Activated CD4-positive, alpha-beta T cell treated with anti-CD3 and anti-CD28 coated beads, Interleukin-2, amount 50 U/mL, for 48 hours (primary cell): ENCODE data around the gene OR5K3.
"Not testable (repeated sequence)": the region's sequence is repeated elsewhere in the genome, so short reads cannot be mapped to it uniquely, and the experiment has no call there.

Experiments used
- DNase-seq, 2 experiments: peaks; one replicate each; pipeline ENCODE4 v3.0.0-alpha.2; 2020

Gene OR5K3

DNA sequence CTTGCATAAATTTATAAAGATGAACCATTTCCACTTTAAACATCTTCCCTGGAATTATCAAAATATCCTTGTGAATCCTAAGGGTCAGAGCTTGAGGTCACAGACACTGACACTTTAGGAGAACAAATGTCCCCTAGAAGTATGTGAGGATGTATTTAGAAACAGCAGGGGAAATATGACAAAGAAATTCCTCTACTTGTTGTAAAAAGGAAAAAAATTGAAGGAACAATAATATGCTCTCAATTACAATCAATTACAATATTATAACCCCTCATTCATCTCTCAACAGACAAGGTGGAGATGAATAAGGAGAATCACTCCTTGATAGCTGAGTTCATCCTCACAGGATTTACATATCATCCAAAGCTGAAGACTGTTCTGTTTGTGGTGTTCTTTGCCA lies at the start of gene OR5K3:
Gene OR5K3 (plus strand): TSS at position 301 of the 400 bp plus-strand sequence. CDS start 0 bp downstream, at position 301.
- DNase-seq = no peak

- no peak for DNase-seq
Observed at GRCh38 chr3:98341758-98342157, 48.7 kb upstream of the OR5K3 start.

DNA sequence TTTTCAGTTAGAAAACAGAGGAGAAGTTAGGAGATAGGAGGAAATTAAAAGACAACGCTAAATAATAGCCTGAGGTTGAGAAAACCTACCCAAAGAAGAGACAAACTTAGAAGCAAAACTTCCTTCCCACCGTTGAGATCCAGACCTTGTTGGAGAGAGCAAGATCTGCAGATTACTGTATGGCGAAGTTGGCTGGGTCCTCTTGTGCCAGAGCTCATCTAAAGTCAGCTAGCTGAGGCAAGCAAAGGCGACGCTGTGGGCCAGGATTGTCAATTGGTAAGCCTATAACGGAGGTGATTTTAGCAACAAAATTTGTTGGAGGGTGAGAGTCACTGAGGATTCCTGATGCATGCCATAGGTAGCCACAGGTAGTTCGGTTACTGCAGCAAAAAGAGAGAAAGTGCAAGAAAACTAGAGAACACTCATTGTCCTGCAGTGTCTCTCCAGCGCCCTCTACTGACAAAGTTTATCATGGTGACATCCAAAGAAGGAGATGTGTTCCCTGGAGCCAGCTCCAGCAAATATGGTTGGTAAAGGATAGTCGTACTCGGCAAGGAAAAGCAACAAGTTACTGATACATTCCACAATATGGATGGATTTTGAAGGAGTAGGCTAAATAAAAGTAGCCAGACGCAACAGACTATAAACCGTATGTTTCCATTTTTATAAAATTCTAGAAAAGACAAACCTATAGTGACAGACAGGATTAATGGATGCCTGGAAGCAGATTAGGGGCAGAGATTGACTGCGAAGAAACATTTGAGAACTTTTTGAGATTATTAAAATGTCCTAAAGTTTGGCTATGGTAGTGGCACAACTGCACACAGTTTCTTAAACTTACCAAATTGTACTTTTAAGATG lies 46.6 kb upstream of the OR5K3 start:
- peak; percentile 20 to 37 for DNase-seq

GRCh38 chr3:98350082-98350481 lies 40.4 kb upstream of the OR5K3 start:
- DNase-seq = no peak

DNA sequence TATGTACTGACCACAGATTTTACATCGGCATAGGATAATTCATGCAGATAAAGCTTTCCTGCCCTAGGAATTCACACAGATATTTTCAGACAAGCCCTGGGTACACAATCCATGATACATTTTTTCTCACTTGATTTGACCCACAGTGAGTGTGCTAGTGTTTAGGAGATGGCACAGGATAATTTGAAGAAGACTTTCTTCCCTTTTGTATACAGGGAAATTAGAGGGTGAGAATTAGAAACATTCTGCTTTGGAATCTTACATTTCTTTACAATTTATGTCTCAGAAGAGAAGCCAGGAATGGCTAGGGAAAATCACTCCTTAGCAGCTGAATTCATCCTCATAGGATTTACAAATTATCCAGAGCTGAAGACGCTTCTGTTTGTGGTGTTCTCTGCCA lies 36.9 kb upstream of the OR5K3 start, which contains the start of gene OR5K4:
Gene OR5K4 (plus strand): TSS at position 301 of the 400 bp plus-strand sequence. CDS start 0 bp downstream, at position 301.
- DNase-seq = no peak

GRCh38 chr3:98359250-98359649 lies 31.2 kb upstream of the OR5K3 start:
- DNase-seq = no peak

DNA sequence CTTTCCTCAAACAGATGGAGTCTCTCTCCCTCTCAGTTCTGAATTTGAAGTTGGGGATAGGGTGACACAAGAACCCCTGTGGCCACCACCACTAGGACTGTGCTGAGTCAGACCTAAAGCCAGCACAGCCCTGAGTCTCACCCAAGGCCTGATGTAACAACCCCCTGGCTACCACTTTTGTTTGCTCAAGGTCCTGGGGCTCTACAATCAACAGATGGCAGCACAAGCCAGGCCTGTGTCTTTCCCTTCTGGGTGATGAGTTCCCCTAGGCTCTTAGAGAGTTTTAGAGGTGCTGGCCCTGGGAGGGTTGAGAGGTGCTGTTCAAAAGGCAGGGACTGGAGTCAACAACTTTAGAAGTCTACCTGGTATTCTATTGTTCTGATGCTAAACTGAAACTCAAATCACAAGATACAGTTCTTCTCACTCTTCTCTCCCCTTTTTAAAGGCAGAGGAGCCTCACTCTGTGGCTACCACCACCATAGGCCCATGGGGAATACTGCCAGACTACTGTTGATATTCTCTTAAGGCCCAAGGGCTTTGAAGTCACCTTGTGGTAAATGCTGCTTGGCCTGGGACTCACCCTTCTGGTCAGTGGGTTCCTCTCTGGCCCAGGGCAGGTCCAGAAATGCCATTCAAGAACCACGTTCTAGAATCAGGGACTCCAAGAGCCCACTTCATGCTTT lies 30.3 kb upstream of the OR5K3 start:
- peak; percentile 6 to 18 for DNase-seq

DNA sequence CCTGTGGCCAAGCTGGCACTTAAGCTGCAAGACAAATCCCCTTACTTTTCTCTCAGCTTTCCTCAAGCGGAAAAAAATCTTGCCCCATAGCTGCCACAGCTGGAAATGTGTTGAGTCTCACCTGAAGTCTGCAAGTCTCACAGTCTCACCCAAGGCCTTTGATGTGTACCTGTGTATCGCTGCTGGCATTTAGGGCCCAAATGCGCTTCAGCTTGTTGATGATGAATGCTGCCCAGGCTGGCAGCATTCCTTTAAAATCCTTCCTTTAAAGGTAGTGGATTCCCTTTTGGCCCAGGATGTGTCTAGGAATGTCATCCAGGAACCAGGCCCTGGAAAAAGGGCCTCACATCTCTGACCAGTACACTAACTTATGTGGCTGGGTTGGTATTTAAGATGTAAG lies 29.8 kb upstream of the OR5K3 start:
- DNase-seq = no peak

DNA sequence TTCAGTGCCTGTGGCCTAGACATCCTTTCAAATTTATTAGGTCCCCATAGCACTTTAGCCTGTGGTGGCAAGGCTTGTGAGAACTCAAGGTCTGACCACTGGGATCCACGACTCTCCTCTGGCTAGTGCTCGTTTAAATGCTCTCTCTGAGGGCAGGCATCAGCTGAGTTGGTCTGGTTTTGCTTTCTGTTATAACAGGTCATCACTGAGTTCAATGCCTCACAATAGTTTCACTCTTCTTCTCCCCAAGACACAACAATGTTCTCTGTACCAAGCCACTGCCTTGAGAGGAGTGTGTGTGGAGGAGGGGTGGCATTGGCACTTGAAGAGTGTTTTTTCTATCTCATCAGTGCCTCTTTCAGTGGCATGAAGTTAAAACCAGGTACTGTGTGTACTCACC lies 29.2 kb upstream of the OR5K3 start:
- DNase-seq = no peak

GRCh38 chr3:98367464-98368246 lies 22.8 kb upstream of the OR5K3 start:
- no peak for DNase-seq

- no peak for DNase-seq
Observed at GRCh38 chr3:98371186-98371585, 19.3 kb upstream of the OR5K3 start.

GRCh38 chr3:98371853-98372252 lies 18.6 kb upstream of the OR5K3 start:
- DNase-seq = no peak

DNA sequence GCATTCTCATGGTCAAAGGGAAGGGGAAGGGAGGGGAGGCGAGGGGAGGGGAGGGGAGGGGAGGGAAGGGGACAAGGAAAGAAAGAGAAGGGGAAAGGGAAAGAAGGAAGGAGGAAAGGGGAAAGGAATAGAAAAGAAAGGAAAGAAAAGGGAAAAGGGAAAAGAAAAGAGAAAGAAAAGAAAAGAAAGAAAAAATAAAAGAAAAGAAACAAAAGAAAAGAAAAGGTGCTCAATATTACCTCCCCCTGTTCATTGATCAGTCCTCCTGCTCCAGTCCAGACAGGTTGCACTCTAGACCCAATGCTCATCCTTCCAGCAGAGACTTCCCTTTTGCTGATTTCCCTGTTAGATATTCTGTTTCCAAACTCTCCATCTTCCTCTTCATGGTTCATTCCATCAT lies 18.0 kb upstream of the OR5K3 start:
- no peak for DNase-seq

GRCh38 chr3:98376631-98377030 lies 13.8 kb upstream of the OR5K3 start:
- no peak for DNase-seq

DNA sequence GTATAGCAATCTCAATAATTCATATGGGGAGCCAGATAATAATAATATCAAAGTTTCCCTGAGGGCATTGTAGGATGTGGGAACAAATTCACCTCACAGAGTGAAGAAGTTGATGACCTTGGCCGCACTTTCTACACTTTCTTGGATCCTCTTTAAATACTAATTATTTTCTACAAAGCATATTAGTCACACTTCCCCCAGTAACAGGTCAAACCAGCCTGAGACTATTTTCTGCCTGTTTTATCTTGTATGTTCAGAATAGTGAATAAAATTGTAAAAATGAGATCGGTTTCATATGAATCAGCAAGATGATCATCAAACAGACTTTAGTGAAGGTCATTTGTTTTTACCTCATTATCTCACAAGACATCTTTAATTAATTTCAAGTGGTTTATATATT lies 2.3 kb upstream of the OR5K3 start:
- DNase-seq = no peak

- DNase-seq = no peak
Observed at GRCh38 chr3:98395101-98395500, 4.6 kb downstream of the OR5K3 start.

DNA sequence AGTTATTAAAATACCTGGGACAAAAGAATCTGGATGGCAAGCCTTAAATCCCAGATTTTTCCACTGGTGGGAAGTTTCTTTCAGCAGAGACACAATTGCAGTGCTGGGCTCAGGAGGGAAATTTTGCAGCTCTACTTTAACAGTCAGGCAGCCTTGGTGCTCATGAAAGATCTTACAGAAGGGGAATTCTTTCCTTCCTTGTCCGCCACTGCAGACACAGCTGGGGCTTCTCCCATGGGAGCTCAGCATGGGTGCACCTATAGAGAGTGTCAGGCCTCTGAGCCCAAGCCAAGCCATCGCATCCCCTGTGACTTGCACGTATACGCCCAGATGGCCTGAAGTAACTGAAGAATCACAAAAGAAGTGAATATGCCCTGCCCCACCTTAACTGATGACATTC lies 6.0 kb downstream of the OR5K3 start:
- DNase-seq = not testable (repeated sequence)

DNA sequence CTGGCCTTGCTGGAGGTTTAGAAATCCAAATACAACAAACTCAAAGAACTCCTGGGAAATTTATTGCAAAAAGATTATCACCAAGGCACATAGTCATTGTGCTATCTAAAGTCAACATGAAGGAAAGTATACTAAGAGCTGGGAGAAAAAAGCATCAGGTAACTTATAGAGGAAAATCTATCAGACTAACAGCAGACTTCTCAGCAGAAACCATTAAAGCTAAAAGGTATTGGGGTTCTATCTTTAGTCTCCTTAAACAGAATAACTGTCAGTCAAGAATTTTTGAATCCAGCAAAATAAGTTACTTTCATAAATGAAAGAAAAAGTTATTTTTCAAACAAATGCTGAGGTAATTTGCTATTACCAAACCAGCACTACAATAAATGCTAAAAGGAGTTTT lies 8.0 kb downstream of the OR5K3 start:
- DNase-seq = no peak

DNA sequence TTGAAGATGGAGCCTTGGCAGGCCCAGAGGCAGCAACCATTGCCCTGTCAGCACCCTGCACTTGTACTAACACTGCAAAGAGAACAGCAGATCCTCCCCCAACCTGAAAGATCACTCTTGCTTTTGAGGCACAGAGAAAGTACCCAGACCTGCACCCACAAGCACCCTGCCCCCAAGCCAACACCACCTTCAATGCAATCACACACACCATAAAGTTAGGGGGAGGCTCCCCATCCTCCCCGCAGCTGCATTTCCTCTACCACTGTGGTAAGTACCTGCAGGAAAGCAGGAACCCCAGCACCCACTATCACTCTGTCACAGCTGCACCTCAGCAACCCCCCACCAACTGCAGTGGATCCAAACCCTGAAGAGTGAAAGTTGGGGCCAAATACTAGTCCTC lies 12.0 kb downstream of the OR5K3 start:
- no peak for DNase-seq

- no peak for DNase-seq
Observed at GRCh38 chr3:98404010-98404409, 13.5 kb downstream of the OR5K3 start.

GRCh38 chr3:98406034-98406433 lies 15.6 kb downstream of the OR5K3 start:
- DNase-seq = no peak

GRCh38 chr3:98432575-98432974 lies 42.1 kb downstream of the OR5K3 start:
- DNase-seq = no peak

DNA sequence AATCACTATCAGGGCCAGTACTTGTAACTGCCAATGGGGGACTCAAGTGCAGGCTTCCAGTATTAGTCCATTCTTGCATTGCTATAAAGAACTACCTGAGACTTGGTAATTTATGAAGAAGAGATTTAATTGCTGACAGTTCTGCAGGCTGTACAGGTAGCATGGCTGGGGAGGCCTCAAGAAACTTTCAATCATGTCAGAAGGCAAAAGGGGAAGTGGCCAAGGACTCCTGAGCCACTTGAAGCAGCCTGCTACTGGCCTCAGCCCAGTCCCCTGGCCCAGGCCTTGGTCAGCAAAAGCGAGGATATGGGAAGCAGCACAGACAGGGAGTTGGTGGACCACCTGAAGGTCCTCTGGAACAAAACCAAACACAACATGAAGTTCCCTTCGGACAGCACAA lies 43.3 kb downstream of the OR5K3 start:
- DNase-seq = no peak
